Urinary bladder (tissue), 4 donors: ENCODE results near the gene RPH3AL. TPM values are rescaled to one million over a fixed set of nuclear protein-coding genes. Genes with fewer than 3 reads are reported as not detected.
A peak's percentile ranks its signal among the peaks of the same experiment; 100 is the strongest.

Source experiments
- DNase-seq: peaks from one replicate; pipeline ENCODE4 v3.0.0-alpha.2; 2015; ENCODE audit errors: extremely low spot score
- H3K27ac ChIP-seq: one replicate; pipeline ENCODE4 v1.5.1; 2013; ENCODE audit warnings: low read depth, mild to moderate bottlenecking, moderate library complexity
- H3K36me3 ChIP-seq: one replicate; pipeline ENCODE4 v1.6.1; 2013; ENCODE audit warnings: mild to moderate bottlenecking, moderate library complexity; ENCODE audit not compliant: insufficient read depth
- H3K4me1 ChIP-seq: one replicate; pipeline ENCODE4 v1.6.1; 2013; ENCODE audit warnings: mild to moderate bottlenecking, moderate library complexity; ENCODE audit not compliant: insufficient read depth
- H3K4me3 ChIP-seq: one replicate; pipeline ENCODE4 v1.5.1; 2013; ENCODE audit warnings: low read depth, low read length
- WGBS: extraction: QIAGEN DNeasy Blood & Tissue Kit; methylation state at CpG from one replicate; pipeline ENCODE4 v1.1.7; 2013; 5-methylcytosine and 5-hydroxymethylcytosine counted together
- polyA plus RNA-seq: library from polyadenylated mRNA; stranded (reverse); fragments of 200-250 nt; gene quantifications from one replicate; pipeline ENCODE4 v1.2.3, GENCODE V29; 2013
- total RNA-seq: library from RNA; depleted of rRNA; stranded (reverse); fragments of >200 nt; gene quantifications from one replicate; pipeline ENCODE4 v1.2.3, GENCODE V29; 2014
- donor health status: healthy with polysubstance abuse.
- donor health status: healthy.

RPH3AL gene, protein sequence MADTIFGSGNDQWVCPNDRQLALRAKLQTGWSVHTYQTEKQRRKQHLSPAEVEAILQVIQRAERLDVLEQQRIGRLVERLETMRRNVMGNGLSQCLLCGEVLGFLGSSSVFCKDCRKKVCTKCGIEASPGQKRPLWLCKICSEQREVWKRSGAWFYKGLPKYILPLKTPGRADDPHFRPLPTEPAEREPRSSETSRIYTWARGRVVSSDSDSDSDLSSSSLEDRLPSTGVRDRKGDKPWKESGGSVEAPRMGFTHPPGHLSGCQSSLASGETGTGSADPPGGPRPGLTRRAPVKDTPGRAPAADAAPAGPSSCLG
- 5.4 TPM for total RNA-seq
- polyA plus RNA-seq: 7.1 TPM

DNA sequence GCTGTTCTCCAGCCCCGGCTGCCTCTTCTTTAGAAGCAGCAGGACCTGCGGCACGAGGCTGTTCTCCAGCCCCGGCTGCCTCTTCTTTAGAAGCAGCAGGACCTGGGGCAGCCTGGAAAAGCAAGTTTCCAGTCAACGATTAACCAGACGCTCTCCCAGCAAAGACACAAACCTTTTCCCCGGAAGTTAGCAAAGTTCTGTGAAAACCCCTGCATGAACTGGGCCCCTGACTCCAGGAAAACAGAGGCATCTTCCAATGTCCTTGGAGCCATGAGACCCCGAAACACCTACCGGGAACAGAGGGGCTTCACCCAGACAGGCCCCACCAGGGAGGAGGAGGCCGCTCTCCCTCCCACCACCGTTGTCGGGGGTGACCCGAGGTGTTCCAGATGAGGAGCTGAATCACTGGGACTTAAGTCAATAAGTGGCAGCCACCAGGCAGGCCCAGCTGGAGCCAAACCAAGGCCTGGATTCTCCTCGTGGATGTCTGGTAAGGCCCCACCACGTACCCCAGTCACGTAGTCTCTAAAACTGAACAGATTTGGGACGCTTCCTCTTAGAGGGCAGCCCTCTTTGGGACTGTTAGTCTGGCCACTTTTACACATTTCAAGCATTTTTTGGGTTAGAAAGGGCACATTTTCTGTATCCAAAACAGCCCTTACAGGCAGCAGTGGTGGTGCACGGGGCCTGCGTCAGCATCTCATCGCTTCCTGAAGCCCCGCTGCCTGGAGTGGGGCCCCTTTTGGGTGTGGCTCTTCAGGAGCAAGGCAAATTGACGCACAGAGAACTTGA lies at the start of gene RPH3AL:
RPH3AL (minus strand) TSS at position 387 of the 792 bp plus-strand sequence. CDS start 25,264 bp downstream, outside the sequence.
- 56% methylated on average over 22 of the region's 22 CpGs for WGBS
- H3K4me3 ChIP-seq: no peak within 1 kb of the TSS
- peak within 1 kb of the TSS; percentile 40 for H3K27ac ChIP-seq
- peaks cover 1% of the 10 kb centered on the region for H3K4me1 ChIP-seq
- peak; percentile 79 for DNase-seq
- H3K36me3 ChIP-seq: no peaks in the 10 kb centered on the region

DNA sequence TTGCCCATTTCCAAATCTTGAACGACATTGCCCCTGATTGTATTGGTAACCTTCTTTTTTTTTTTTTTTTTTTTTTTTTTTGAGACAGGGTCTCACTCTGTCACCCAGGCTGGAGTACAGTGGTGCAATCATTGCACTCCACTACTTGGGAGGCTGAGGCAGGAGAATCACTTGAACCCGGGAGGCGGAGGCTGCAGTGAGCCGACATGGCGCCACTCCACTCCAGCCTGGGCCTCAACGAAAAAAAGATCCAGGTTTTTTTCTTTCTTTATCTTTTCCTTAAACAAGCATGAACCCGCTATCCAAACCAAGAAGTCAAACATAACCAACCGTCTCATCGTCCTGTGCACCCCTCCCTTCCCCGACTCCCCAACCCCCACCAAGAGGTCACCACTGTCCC lies 47.6 kb upstream of the RPH3AL start:
- DNase-seq: no peak
- WGBS: 74% methylated on average over 10 of the region's 10 CpGs
- H3K36me3 ChIP-seq: no peaks in the 10 kb centered on the region
- no peaks in the 10 kb centered on the region for H3K4me1 ChIP-seq
- H3K27ac ChIP-seq: no peak overlapping the region
- H3K4me3 ChIP-seq: no peak overlapping the region

DNA sequence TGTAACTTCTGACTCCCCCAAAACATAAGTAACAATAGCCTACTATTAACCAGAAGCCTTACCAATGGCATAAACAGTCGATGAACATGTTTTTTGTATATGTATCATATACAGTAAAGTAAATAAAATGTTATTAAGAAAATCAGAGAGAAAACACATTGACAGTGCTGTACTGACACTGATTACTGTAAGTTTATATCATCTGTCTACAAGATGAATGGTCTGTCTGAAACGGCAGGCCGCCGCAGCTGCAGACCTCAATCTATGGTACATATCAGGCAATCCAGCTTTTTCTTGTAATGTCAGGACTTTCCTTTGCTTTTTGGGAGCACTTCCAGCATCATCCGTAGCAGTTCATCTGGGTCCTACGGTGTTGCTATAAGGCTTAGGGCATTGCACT lies 44.2 kb upstream of the RPH3AL start:
- Histone ChIP-seq H3K27ac (no peak overlapping the region), H3K4me1 (no peaks in the 10 kb centered on the region), H3K4me3 (no peak overlapping the region), H3K36me3 (no peaks in the 10 kb centered on the region)
- 63% methylated on average over 6 of the region's 6 CpGs for WGBS
- no peak for DNase-seq

DNA sequence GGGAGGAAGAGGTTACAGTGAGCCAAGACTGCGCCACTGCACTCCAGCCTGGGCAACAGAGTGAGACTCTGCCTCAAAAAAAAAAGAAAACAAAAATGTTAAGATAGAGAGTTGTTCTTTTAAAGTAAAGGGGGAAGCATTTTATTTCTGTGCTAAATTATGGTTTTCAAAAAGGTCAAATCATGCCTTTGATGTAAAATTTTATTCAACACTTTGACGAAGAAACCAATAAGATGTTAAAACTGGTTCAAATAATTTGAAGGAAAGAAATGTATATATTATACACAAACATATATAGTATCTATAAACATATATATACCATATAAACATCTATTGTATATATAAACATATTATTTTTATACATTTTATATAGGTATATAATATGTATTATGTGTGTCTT lies 43.4 kb upstream of the RPH3AL start:
- Histone ChIP-seq H3K36me3 (no peaks in the 10 kb centered on the region), H3K27ac (no peak overlapping the region), H3K4me1 (no peaks in the 10 kb centered on the region), H3K4me3 (no peak overlapping the region)
- DNase-seq: no peak
- WGBS: 93% methylated on average over 2 of the region's 2 CpGs

DNA sequence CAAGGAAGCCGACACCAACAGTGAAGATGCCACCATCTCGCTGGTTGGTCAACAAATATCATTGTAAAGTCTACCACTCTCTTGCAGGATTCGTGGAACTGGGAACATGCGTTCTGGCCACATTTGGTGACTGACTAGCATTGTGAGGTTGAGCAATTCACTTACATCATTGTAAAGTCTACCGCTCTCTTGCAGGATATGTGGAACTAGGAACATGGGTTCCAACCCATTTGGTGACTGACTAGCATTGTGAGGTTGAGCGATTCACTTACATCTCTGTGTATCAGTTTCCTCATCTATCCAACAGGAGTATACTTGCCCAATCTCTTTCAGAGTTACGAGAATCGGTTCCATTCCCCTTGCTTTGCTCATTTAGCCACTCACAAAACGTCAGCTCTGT lies 42.6 kb upstream of the RPH3AL start:
- 89% methylated on average over 9 of the region's 9 CpGs for WGBS
- H3K27ac ChIP-seq: no peak overlapping the region
- H3K4me1 ChIP-seq: no peaks in the 10 kb centered on the region
- no peaks in the 10 kb centered on the region for H3K36me3 ChIP-seq
- no peak overlapping the region for H3K4me3 ChIP-seq
- no peak for DNase-seq

DNA sequence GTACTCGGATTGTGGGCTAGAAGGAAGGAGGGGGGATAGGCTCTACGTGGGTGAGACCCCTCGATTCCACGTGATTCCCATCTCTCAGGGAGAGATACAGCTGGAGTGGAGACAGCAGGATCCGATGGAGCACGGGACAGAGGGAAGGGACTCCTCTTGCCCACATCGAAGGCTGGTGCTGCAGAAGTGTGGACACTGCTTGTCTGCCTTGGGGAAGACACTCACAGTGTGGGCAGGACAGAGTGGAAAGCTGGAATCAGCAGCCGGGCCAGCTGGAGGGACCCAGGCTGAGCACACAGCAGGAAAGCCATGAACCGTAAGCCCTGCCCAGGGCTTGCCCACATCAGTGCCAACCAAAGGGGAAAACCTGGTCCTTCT lies 42.1 kb upstream of the RPH3AL start:
- no peak overlapping the region for H3K4me3 ChIP-seq
- H3K4me1 ChIP-seq: no peaks in the 10 kb centered on the region
- WGBS: 90% methylated on average over 9 of the region's 9 CpGs
- no peak overlapping the region for H3K27ac ChIP-seq
- H3K36me3 ChIP-seq: no peaks in the 10 kb centered on the region
- DNase-seq: no peak

DNA sequence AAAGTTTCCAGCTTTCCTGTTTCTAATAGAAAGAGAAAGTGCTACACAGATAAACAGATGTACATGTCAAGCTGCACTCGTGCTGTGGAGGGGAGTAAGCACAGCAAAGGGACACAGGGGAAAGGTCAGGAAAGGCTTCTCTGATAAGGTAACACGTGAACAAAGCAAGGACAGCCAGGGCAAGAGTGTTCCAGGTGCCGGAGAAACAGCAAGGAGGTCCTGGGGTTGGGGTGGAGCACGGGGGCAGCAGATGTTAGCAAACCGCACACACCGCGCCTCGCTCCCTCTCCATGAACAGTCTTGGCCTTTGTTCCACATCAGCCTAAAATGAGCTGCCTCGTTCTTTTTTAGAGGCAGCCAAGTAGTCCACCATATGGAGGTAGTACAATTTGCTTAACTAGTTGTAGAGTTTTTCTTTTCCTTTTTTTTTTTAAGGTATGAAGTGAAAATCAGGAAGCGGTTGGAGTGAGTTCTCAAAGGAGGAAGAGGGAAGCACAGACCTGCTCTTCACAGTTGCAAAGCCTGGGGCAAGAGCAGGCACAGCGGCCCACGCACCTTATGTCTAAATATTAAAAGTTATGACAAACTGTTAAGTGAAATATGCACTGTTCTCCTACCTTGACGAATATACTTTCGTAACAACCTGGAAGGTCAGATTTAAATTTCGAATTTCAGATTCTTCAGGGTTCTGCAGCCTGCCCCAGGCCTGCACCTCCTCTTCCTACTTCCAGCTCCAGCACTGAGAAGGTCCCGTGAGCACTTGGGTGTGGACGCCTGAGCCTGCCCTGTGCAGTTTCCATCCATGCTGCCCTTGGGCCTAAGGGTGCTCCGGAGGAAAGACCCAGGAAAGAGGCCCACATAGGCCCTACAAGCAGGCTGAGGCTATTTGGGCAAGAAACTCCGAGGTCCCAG lies 41.5 kb upstream of the RPH3AL start:
- Histone ChIP-seq H3K27ac (no peak overlapping the region), H3K4me3 (no peak overlapping the region), H3K4me1 (no peaks in the 10 kb centered on the region), H3K36me3 (no peaks in the 10 kb centered on the region)
- WGBS: 76% methylated on average over 19 of the region's 19 CpGs
- no peak for DNase-seq

DNA sequence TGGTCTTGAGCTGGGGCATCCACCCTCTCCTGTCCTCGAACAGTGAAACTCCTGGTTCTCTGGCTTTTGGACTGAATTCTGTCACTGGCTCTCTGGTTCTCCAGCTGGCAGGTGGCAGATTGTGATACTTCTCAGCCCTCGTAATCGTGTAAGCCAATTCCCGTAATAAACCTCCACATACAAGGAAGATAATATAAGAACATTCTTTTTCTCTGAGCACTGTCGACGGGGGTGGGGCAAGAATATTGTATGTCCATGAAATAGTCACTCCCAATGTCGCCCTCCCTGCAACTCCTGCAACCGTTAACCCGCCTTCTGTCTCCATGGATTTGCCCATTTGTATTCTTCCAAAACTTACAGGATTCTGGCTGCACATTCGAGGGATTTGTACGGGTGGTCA lies 39.2 kb upstream of the RPH3AL start:
- H3K4me3 ChIP-seq: no peak overlapping the region
- DNase-seq: no peak

DNA sequence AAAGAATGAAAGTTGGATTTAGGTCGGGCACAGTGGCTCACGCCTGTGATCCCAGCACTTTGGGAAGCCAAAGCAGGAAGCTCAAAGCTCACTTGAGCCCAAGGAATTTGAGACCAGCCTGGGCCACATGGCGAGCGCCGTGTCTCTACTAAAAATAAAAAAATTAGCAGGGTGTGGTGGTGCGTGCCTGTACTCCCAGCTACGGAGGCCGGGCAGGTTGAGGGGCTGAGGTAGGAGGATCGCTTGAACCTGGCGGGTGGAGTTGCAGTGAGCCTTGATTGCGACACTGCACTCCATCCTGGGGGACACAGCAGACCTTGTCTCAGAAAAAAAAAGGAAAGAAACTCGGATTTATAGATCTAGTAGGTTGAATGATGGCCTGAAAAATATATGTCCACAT lies 37.4 kb upstream of the RPH3AL start:
- no peaks in the 10 kb centered on the region for H3K36me3 ChIP-seq
- no peak for DNase-seq
- 76% methylated on average over 12 of the region's 12 CpGs for WGBS
- no peak overlapping the region for H3K4me3 ChIP-seq
- H3K4me1 ChIP-seq: no peaks in the 10 kb centered on the region
- no peak overlapping the region for H3K27ac ChIP-seq

More for the DNA sequence above, 39.2 kb upstream of the RPH3AL start:
- Histone ChIP-seq H3K36me3 (no peaks in the 10 kb centered on the region), H3K4me1 (no peaks in the 10 kb centered on the region), H3K27ac (no peak overlapping the region)
- 75% methylated on average over 11 of the region's 11 CpGs for WGBS

DNA sequence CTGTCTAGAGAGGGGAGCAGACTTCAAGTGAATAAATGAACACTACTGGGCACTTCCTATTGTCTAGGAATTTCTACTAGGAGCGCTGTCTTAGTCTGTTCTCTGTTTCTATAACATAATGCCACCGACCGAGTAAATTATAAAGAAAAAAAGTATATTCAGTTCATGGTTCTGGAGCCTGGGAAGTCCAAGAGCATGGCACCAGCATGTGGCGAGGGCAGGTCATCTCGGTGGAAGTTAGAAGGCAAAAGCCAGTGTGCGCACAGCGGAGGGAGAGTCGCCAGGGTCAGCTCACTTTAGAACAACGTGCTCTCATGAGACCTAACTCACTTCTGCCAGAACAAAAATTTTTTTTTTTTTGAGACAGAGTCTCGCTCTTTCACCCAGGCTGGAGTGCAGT lies 35.5 kb upstream of the RPH3AL start:
- DNase-seq: no peak
- Histone ChIP-seq H3K4me3 (no peak overlapping the region), H3K4me1 (no peaks in the 10 kb centered on the region), H3K27ac (no peak overlapping the region), H3K36me3 (no peaks in the 10 kb centered on the region)
- WGBS: 94% methylated on average over 10 of the region's 10 CpGs

DNA sequence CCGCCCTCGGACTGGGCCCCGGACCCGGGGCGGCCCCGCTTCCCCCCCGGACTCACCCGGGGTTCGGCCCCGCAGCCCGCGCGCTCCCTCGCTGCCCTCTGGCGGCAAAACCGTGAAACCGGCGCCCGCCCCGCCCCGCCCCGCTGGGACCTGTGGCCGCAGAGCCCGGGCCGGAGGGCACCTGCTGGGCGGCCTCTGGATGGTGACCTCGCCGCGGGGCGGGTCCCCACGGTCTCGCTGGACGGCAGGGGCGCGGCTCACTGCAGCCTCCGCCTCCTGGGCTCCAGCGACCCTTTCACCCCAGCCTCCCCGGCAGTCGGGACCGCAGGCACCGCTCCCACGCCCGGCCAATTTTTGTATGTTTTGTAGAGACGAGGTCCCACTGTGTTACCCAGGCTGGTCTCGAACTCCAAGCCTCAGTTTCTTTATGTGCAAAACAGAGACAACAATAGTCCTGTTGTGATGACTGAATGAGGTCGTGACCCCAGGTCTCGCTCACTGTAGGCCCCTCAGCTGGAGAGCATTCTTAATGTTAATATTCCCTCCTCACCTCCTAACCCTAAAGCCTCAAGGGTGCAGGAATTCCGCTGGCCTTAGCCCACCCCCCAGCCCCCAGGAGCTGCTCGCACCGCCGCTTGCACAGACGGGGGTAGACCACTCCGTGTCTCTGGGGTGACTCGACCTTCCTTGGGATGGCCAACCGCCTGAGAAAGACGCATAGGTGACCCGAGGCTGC lies 33.7 kb upstream of the RPH3AL start:
- Histone ChIP-seq H3K4me1 (no peaks in the 10 kb centered on the region), H3K4me3 (peak overlapping the region; percentile 81), H3K36me3 (no peaks in the 10 kb centered on the region), H3K27ac (no peak overlapping the region)
- DNase-seq: no peak
- WGBS: 9% methylated on average over 57 of the region's 57 CpGs

DNA sequence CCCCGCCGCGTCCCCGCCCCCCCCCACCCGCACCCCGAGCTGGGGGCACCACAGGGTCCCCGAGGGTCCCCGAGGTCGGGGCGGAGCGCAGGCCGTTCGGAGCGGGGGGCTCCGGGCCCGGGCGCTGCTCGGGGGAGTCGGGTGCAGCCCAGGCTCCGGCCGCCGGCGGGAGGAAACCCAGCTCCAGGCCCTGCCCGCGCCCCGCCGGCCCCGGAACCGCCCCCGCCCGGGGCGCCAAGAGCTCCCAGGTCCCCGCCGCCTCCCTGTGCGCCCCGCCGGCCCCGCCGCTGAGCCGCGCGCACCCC lies 33.2 kb upstream of the RPH3AL start:
- no peak overlapping the region for H3K27ac ChIP-seq
- H3K36me3 ChIP-seq: no peaks in the 10 kb centered on the region
- WGBS: 1% methylated on average over 37 of the region's 42 CpGs
- H3K4me3 ChIP-seq: peak overlapping the region; percentile 81
- H3K4me1 ChIP-seq: no peaks in the 10 kb centered on the region
- DNase-seq: no peak

DNA sequence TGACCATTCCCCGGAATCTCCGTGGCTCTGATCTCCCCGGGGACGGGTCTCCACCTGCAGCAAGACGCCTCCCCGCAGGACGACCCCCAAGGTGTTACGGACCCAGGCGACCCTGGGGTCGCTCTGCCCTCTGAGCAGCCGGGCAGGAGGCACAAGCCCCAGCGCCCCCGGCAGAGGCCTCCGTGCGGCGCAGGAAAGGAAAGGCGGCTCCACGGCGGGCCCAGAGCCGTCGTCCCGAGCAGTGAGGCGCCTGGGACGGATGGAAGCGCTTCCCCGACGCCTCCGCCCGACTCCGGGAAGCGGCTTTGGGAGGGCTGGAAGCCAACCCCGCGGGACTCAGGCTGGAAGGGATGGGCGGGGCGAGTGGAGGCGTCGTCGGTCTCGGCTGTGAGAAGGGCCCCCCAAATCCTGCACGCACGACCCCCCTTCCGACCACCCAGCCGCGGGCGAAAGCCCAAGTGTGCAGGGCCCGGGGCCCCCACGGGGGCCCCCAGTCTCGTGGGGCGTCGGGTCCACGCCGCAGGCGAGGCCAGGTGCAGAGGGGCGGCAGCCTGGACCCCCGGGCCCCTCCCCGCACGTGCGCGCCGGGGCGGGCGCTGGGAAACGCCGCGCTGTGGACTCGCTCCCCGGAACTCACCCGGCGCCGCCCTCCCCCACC lies 32.7 kb upstream of the RPH3AL start:
- Histone ChIP-seq H3K36me3 (no peaks in the 10 kb centered on the region), H3K27ac (no peak overlapping the region), H3K4me1 (no peaks in the 10 kb centered on the region), H3K4me3 (peak overlapping the region; percentile 81)
- WGBS: 1% methylated on average over 70 of the region's 70 CpGs
- no peak for DNase-seq
